CD4-positive, CD25-positive, alpha-beta regulatory T cell (primary cell): ENCODE measurements around the gene PRKACA. TPM values are rescaled to one million over a fixed set of nuclear protein-coding genes. Genes with fewer than 3 reads are reported as not detected.
A peak's percentile ranks its signal among the peaks of the same experiment; 100 is the strongest.

Experiments used
- ATAC-seq, 2 donors: fragments of 150-1000 bp; cut with Tn5 transposase; one replicate each; pipeline ENCODE4 v1.10.0; 2021; ENCODE audit warnings: low read depth in 2 of 2, moderate number of reproducible peaks in 2 of 2, moderate library complexity in 1 of 2
- DNase-seq, 3 donors: peaks; one replicate each; pipeline versions ENCODE4 v3.0.0 to v3.0.0-alpha.2; 2012 to 2022; ENCODE audit warnings: mixed read lengths in 1 of 3
- H3K27ac ChIP-seq: one replicate; pipeline ENCODE4 v1.7.0; 2013; ENCODE audit warnings: mild to moderate bottlenecking, low read length; ENCODE audit not compliant: insufficient read depth, poor library complexity, severe bottlenecking
- H3K27me3 ChIP-seq: one replicate; pipeline ENCODE4 v1.7.0; 2013; ENCODE audit warnings: low read length; ENCODE audit not compliant: control insufficient read depth, insufficient read depth
- H3K36me3 ChIP-seq: one replicate; pipeline ENCODE4 v1.7.0; 2013; ENCODE audit warnings: mild to moderate bottlenecking, low read length, moderate library complexity; ENCODE audit not compliant: control insufficient read depth, insufficient read depth
- H3K4me1 ChIP-seq: 2 replicates; pipeline ENCODE4 v1.7.0; 2013; ENCODE audit warnings: mild to moderate bottlenecking, low read length; ENCODE audit not compliant: insufficient read depth, control insufficient read depth, poor library complexity, severe bottlenecking
- H3K4me3 ChIP-seq: one replicate; pipeline ENCODE4 v1.7.0; 2013; ENCODE audit warnings: low read depth, mild to moderate bottlenecking, low read length, moderate library complexity
- H3K9me3 ChIP-seq, 2 experiments: 1 replicate in 1 of 2; 2 replicates in 1 of 2; pipeline ENCODE4 v1.7.0; 2013; ENCODE audit warnings: low read length in 2 of 2, mild to moderate bottlenecking in 1 of 2, moderate library complexity in 1 of 2; ENCODE audit not compliant: control insufficient read depth in 2 of 2
- H3K27ac Mint-ChIP-seq, 3 donors: one replicate each; pipeline ENCODE4 v1.8.0; 2020 to 2022; ENCODE audit warnings: mild to moderate bottlenecking in 3 of 3, mixed read lengths in 3 of 3, moderate library complexity in 2 of 3
- H3K27me3 Mint-ChIP-seq: one replicate; pipeline ENCODE4 v1.8.0; 2022; ENCODE audit warnings: mild to moderate bottlenecking, mixed read lengths
- H3K36me3 Mint-ChIP-seq: one replicate; pipeline ENCODE4 v1.8.0; 2020; ENCODE audit warnings: mixed read lengths
- H3K4me1 Mint-ChIP-seq, 4 donors: one replicate each; pipeline ENCODE4 v1.8.0; 2020 to 2022; ENCODE audit warnings: mixed read lengths in 4 of 4, mild to moderate bottlenecking in 1 of 4
- H3K4me3 Mint-ChIP-seq, 4 donors: one replicate each; pipeline ENCODE4 v1.8.0; 2020 to 2022; ENCODE audit warnings: mild to moderate bottlenecking in 4 of 4, mixed read lengths in 4 of 4, moderate library complexity in 3 of 4
- H3K9me3 Mint-ChIP-seq, 7 donors: one replicate each; pipeline ENCODE4 v1.8.0; 2020 to 2022; ENCODE audit warnings: mixed read lengths in 7 of 7, mild to moderate bottlenecking in 3 of 7, moderate library complexity in 2 of 7
- polyA plus RNA-seq, 4 donors: library from polyadenylated mRNA; unstranded; fragments of 300-500 nt; fragmentation: Illumina TruSeq; gene quantifications; one replicate each; pipeline ENCODE4 v1.2.3, GENCODE V29; 2021
- total RNA-seq: library from RNA; stranded (reverse); gene quantifications from one replicate; pipeline ENCODE4 v1.2.3, GENCODE V29; 2022

The PRKACA gene
- total and polyA plus RNA-seq, 5 donors from 2014 or later, result 0.47 to 40.2 (median 1.4) TPM

DNA sequence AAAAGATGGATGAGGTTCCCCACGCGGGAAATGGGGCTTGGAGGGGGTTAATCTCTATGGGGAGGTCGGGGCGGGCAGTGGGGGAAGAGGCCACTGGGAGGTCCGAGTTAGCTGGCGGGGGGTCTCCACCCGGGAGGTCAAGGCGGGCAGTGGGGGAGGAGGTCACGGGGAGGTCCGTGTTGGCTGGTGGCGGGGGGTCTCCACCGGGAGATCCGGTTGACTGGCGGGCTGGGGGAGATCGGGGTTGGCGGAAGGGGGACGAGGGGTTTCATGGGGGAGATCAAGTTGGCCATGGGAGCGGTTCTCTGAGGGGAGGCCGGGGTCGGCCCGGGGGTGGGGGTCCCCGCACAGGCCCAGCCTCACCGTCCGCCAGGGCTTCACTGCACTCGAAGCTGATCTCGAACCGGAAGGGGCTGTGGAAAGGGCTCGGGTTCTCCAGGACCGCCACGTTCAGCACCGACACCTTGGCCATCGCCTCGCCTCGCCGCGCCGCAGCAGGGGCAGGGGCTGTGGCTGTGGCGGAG, 18.5 kb upstream of the PRKACA start:
- DNase-seq, result no peak
- Histone ChIP-seq H3K36me3 (peaks cover 7% of the 10 kb centered on the region), H3K27me3 (no peaks in the 10 kb centered on the region), H3K4me1 (peaks cover 26% of the 10 kb centered on the region), H3K9me3 (no peaks in the 10 kb centered on the region), H3K27ac (peak overlapping the region; percentile 94), H3K4me3 (peak overlapping the region; percentile 34)
- ATAC-seq, result no peak
- H3K36me3 Mint-ChIP-seq, result peaks cover 7% of the 10 kb centered on the region
- H3K4me1 Mint-ChIP-seq, result peaks cover 11 to 33% (median 21%) of the 10 kb centered on the region in 4 donors
- no peaks in the 10 kb centered on the region for H3K27me3 Mint-ChIP-seq
- peak overlapping the region; percentile 89 to 94 (median 93) for H3K4me3 Mint-ChIP-seq
- no peaks in the 10 kb centered on the region for H3K9me3 Mint-ChIP-seq
- H3K27ac Mint-ChIP-seq, result peak overlapping the region; percentile 82 to 94 (median 93)

DNA sequence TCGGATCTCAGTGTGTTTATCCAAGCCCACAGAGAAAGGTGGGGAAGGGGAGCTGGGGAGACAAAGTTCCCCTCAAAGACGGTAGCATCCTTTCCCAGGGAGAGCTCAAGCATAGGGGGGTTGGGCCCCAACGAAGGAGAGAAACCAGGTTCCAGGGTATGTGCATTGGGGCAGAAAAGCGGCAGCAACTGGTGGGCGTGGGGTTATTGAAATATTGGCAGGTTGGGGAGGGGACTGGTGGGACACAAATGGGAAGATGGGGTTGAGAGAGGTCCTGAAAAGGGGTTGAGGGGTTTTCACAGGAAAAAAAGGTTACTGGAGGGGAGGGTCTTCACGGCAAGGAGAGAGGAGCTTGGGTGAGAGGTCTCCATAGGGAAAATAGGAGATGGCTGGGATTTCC, 17.8 kb upstream of the PRKACA start:
- Histone ChIP-seq H3K36me3 (peaks cover 7% of the 10 kb centered on the region), H3K4me3 (peak overlapping the region; percentile 34), H3K27me3 (no peaks in the 10 kb centered on the region), H3K27ac (peak overlapping the region; percentile 94), H3K9me3 (no peaks in the 10 kb centered on the region), H3K4me1 (peaks cover 26% of the 10 kb centered on the region)
- Mint-ChIP-seq H3K27ac (peak overlapping the region in 1 of 3 donors; percentile 67), H3K36me3 (peaks cover 7% of the 10 kb centered on the region), H3K4me3 (peak overlapping the region; percentile 78 to 94 (median 90)), H3K27me3 (no peaks in the 10 kb centered on the region), H3K9me3 (no peaks in the 10 kb centered on the region), H3K4me1 (peaks cover 11 to 31% (median 20%) of the 10 kb centered on the region in 4 donors)
- no peak for DNase-seq
- ATAC-seq, result no peak

DNA sequence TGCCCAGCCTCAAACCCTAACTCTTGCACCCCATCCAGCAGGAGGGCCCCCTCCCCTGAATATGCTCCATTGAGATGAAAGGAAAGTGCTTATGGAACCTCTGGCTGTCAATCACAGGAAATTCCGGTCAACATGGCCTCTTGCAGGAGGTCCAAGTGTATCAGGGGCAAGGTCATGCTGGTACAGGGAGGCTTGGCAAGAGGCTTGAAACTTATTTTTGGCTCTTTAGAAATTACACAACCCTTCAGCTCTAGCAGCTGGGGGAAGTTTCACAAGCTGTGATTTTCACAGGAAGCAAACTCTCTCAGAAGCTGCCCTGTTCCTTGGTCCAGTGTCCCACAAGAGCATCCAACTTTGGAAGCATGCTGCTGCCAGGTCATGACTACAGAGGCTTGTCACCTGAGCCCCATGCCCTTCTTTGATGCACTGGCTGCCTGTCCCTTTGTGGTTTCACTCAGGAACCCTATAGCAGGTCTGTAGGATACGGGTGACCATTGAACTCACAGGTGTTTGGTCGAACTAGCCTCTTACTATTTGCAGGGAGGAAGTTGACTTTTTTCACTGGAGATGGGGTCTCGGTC, 10.5 kb upstream of the PRKACA start:
- H3K27me3 Mint-ChIP-seq, result no peaks in the 10 kb centered on the region
- peaks cover 1% of the 10 kb centered on the region for H3K36me3 Mint-ChIP-seq
- no peak overlapping the region for H3K4me3 Mint-ChIP-seq
- Histone ChIP-seq H3K4me1 (no peaks in the 10 kb centered on the region), H3K36me3 (no peaks in the 10 kb centered on the region), H3K4me3 (no peak overlapping the region), H3K27me3 (no peaks in the 10 kb centered on the region), H3K9me3 (no peaks in the 10 kb centered on the region), H3K27ac (no peak overlapping the region)
- DNase-seq, result no peak
- no peaks in the 10 kb centered on the region for H3K9me3 Mint-ChIP-seq
- no peak for ATAC-seq
- H3K27ac Mint-ChIP-seq, result no peak overlapping the region
- peaks cover 0 to under 1% (median 0%) of the 10 kb centered on the region in 4 donors for H3K4me1 Mint-ChIP-seq

DNA sequence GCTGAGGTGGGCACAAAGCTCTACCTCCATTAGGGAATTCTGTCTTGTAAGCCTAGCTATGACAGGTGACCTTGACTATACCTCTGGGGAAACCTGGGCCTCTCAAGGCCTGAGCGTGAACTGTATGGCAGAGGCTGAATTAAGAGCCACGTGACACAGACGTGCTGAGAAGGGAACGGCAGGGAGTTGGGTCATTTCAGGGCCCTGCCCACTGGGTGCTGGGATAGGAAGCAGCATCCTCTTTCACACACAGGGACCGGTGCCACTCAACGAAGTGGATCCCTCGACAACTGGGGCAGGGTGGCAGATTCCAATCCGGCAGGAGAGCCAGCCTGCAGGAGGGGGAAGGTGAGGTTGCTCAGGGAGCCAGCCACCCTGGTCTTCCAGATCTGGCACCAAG, 9.6 kb upstream of the PRKACA start:
- no peaks in the 10 kb centered on the region for H3K9me3 ChIP-seq
- peak overlapping the region in 1 of 4 donors; percentile 21 for H3K4me3 Mint-ChIP-seq
- H3K4me1 ChIP-seq, result no peaks in the 10 kb centered on the region
- H3K4me3 ChIP-seq, result no peak overlapping the region
- no peaks in the 10 kb centered on the region for H3K36me3 ChIP-seq
- ATAC-seq, result no peak
- DNase-seq, result no peak
- no peaks in the 10 kb centered on the region for H3K27me3 Mint-ChIP-seq
- H3K27ac ChIP-seq, result no peak overlapping the region
- H3K27ac Mint-ChIP-seq, result no peak overlapping the region
- peaks cover 3% of the 10 kb centered on the region for H3K36me3 Mint-ChIP-seq
- H3K27me3 ChIP-seq, result no peaks in the 10 kb centered on the region
- H3K4me1 Mint-ChIP-seq, result peaks cover 0 to 2% (median 0%) of the 10 kb centered on the region in 4 donors
- H3K9me3 Mint-ChIP-seq, result no peaks in the 10 kb centered on the region

DNA sequence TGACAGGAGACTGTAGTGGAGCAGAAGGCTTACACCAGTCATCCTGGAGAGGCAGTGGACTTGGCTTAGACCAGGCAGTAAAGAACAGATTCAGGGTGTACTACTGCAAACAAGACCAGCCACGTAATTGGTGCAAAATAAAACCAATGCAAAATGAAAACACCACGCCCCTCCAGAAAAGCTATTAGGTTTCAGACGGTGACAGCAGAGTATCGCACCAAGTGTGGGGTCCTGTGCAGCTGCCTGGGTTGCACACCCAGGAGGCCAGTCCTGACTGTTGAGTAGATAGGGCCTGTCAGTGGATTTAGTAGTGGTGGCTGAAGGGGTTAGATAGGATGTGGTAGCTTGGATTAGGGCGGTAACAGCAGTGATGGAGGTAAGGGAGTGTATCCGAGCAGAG, 5.4 kb upstream of the PRKACA start:
- no peak for ATAC-seq
- no peaks in the 10 kb centered on the region for H3K9me3 ChIP-seq
- H3K4me3 ChIP-seq, result no peak overlapping the region
- H3K27me3 ChIP-seq, result no peaks in the 10 kb centered on the region
- Mint-ChIP-seq H3K27ac (peak overlapping the region in 1 of 3 donors; percentile 95), H3K36me3 (peaks cover 3% of the 10 kb centered on the region), H3K9me3 (peaks cover 0 to 2% (median 0%) of the 10 kb centered on the region in 7 donors), H3K27me3 (no peaks in the 10 kb centered on the region), H3K4me1 (peaks cover 0 to 11% (median 9%) of the 10 kb centered on the region in 4 donors), H3K4me3 (peak overlapping the region in 1 of 4 donors; percentile 52)
- H3K4me1 ChIP-seq, result peaks cover 7% of the 10 kb centered on the region
- no peaks in the 10 kb centered on the region for H3K36me3 ChIP-seq
- DNase-seq, result no peak
- H3K27ac ChIP-seq, result no peak overlapping the region

DNA sequence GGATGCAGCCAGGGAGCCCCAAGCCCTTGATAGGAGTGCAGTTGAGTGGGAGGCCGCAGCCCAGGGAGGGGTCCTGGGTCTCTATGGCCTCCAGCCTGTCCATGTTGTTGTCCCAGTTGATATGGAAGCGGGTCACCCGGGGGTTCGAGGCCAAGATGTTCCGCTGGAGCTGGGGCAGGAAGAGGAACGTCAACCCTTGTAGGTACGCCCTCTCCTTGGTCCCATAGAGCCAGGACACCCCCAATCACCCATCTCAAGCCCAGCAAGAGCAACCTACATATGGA, 2.9 kb upstream of the PRKACA start:
- no peak overlapping the region for H3K27ac Mint-ChIP-seq
- Histone ChIP-seq H3K36me3 (no peaks in the 10 kb centered on the region), H3K4me3 (no peak overlapping the region), H3K27me3 (no peaks in the 10 kb centered on the region), H3K9me3 (no peaks in the 10 kb centered on the region), H3K4me1 (peaks cover 26% of the 10 kb centered on the region), H3K27ac (no peak overlapping the region)
- H3K9me3 Mint-ChIP-seq, result peaks cover 0 to 2% (median 0%) of the 10 kb centered on the region in 7 donors
- ATAC-seq, result no peak
- no peaks in the 10 kb centered on the region for H3K27me3 Mint-ChIP-seq
- H3K36me3 Mint-ChIP-seq, result peaks cover 3% of the 10 kb centered on the region
- no peak for DNase-seq
- peak overlapping the region in 1 of 4 donors; percentile 70 for H3K4me3 Mint-ChIP-seq
- H3K4me1 Mint-ChIP-seq, result peaks cover 0 to 30% (median 23%) of the 10 kb centered on the region in 4 donors

DNA sequence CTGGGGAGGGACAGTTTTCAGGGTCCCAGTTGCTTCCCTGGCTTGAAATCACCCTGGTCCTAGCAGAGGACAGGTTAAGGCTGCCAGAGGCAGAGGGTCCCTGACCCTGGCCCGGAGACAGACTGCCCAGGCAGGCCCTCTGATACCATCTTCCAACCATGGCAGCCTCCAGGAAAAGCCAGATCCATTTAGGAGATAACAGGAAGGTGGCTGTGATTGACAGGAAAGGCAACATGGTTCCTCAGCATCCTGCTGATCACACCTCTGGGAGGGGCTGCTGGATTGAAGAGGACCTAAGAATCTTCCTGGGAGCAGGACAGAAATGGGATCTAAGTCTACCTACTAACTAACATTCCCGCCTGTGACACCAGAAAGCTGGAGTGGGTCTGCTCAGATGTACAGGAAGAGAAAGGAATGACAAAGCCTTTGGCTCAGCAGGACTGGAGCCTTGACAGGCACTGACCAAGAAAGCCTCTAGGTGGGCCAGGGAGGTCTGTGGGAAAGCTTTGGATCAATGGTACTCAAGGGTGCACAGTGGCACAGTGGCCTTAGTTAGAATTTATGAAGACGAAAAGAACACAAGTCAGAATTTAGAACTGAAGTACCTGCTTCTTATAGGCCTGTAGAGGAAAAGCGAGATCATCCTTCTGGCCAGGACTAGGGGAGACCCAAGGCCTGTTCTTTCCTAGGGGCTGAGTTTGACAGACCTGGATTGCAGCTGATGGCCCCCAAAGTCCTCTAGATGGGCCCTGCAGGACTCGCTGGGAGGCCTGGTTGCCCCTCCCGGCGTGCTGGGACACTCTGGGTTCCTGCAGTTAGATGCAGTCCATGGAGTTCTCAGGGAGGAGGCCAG, 2.3 kb upstream of the PRKACA start:
- H3K27ac ChIP-seq, result no peak overlapping the region
- H3K4me3 Mint-ChIP-seq, result peak overlapping the region in 3 of 4 donors; percentile 29 to 91 (median 47)
- DNase-seq, result no peak
- no peaks in the 10 kb centered on the region for H3K36me3 ChIP-seq
- H3K27ac Mint-ChIP-seq, result peak overlapping the region in 2 of 3 donors; percentile 65 to 91
- peaks cover 32% of the 10 kb centered on the region for H3K4me1 ChIP-seq
- H3K4me3 ChIP-seq, result no peak overlapping the region
- ATAC-seq, result no peak
- H3K4me1 Mint-ChIP-seq, result peaks cover 0 to 34% (median 26%) of the 10 kb centered on the region in 4 donors
- H3K9me3 ChIP-seq, result no peaks in the 10 kb centered on the region
- H3K27me3 ChIP-seq, result no peaks in the 10 kb centered on the region
- no peaks in the 10 kb centered on the region for H3K27me3 Mint-ChIP-seq
- peaks cover 0 to 2% (median 0%) of the 10 kb centered on the region in 7 donors for H3K9me3 Mint-ChIP-seq
- H3K36me3 Mint-ChIP-seq, result peaks cover 3% of the 10 kb centered on the region
